Esophagus squamous epithelium (tissue), 4 donors: ENCODE results near the gene MAFF.

ENCODE experiments used
- CTCF ChIP-seq, 6 experiments: fragments of 450-650 bp in 4 of 6; fragments of 200-600 bp in 2 of 6; sonication (generic) in 2 of 6; IDR thresholded peaks; one replicate each; pipeline ENCODE4 v1.5.1; 2016 to 2019; ENCODE audit warnings: antibody characterized with exemption in 6 of 6, mild to moderate bottlenecking in 4 of 6, moderate library complexity in 4 of 6
- POLR2A ChIP-seq, 4 donors: fragments of 450-650 bp; IDR thresholded peaks; one replicate each; pipeline ENCODE4 v1.6.1; 2017; ENCODE audit warnings: antibody characterized with exemption in 4 of 4, mild to moderate bottlenecking in 4 of 4, moderate library complexity in 3 of 4

- no peak for TF ChIP-seq POLR2A (IDR thresholded peaks at IDR 0.05)
- no peak for TF ChIP-seq CTCF (IDR thresholded peaks at IDR 0.05)
Measured at GRCh38 chr22:38259370-38259769, 57.6 kb downstream of the MAFF start.
